GM21390 (cell line): ENCODE measurements around the gene MVB12B.

Source experiments
- ATAC-seq: cut with Tn5 transposase; IDR thresholded peaks from one replicate; pipeline ENCODE4 v1.9.1; 2021; ENCODE audit not compliant: unreplicated experiment

Gene MVB12B

DNA sequence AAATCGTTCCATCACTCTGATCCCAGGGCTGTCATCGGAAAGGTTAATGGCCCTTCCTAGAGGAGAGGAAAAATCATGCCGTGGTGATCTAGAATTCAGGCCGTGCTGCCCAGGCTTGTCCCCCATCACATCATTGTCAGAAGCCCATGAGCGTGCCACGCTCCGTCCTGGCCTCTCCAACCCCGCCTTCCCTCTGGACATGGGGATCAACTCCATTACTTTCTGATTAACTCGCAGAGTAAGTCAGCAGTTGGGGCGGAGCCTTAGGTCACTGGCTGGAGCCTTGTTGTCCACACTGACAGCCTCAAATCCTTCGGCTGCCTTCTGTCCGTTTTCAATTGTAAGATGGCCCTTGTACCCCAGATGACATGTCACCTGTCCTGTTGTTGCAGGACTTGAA lies 75.0 kb downstream of the MVB12B start:
- ATAC-seq: no peak

DNA sequence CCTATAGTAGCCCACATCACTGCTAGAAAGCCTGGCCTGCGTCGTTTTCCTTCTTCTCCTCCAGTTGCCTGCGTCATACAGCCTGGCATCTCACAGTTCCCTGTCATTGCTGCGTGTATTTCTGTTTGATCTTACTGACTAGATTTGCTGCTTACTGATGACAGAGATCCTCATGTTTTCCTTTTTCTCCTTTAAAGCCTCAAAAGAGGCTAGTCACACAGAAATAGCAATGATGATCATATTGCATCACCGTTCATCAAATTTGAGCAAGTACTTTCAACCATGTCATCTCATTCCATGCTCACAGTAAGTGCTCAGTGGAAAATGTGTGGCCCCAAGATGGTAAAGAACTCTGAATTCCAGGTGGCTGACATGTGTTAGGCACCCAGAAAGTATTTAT lies 76.8 kb downstream of the MVB12B start:
- ATAC-seq: no peak

DNA sequence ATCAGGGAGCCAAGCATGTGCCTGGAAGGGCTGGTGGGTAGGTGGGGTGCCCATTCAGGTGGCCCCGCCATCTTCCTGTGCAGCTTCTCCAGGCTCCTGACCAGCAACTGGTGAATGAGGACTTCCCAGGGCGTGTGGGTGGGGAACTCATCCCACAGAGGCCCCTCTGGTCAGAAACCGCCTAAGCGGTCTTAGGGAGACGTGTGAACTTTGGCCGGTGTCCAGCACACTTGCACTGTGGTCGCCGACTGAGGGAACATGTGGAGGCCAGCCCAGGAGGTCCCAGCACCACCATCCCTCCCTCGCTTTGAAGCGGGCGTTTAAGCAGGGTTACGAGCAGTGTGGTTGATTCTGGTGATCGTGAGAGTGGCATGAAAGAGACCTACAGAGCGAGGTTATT lies 77.8 kb downstream of the MVB12B start:
- ATAC-seq: no peak

DNA sequence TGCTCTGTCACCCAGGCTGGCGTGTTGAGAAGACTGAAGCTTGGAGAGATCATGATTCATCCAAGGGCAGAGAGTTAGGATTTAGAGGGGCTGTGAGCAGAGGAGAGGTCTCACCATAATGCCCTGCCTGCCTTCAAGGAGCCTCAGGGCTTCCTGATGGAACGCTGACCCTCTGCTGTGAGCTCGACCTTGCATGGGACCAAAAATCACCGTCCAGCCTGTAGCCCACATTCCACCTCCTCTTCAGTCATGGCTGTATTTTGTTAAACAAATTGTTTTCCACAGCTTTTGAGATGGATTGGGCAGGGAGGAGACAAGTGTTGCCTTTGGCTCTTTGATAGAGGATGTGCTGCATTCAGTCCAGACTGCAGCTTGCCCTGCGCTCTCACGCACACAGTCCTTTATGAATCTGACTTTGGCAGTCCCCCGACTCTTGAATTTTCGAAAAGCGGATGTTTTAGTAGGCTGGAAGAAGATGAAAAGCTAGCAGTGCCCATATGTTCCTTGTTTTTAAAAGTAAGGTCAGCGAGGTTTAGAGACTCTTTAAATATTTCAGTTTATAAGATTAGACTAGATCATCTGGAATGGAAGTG lies 79.5 kb downstream of the MVB12B start:
- ATAC-seq: no peak

DNA sequence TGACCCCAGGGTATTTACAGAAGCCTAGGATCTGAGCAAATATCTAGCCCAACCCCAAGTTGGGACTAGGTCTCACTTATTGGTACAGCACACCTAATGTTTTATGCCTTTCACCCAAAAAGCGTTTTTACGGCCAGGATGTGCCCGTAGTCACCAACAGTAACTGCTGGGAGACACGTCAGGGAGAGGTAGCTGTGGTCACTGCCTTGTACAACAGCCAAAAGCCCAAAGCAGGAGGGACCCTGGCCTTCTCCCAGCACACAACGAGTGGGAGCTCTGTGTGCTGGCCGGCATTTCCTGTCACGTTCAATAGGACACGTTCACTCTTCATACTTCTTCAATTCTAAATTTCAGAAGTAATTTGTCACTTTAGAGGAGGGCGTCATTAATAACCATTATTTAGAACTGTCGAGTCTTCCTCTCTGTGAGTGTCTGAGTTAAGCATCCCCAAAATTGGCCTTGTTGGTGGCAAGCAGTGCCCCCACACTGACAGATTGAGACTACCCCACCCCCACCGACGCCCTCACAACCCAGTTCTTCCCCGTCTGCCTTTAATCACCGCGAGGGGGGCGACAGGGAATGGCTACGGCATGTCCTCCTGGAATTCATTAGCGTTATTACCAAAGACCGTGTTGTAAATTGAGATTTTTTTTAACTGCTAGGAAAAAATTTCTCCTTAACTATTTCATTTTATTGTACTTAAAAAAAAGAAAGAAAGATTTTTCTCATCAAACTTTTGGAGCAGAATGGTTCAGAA lies 80.7 kb downstream of the MVB12B start:
- ATAC-seq: no peak

DNA sequence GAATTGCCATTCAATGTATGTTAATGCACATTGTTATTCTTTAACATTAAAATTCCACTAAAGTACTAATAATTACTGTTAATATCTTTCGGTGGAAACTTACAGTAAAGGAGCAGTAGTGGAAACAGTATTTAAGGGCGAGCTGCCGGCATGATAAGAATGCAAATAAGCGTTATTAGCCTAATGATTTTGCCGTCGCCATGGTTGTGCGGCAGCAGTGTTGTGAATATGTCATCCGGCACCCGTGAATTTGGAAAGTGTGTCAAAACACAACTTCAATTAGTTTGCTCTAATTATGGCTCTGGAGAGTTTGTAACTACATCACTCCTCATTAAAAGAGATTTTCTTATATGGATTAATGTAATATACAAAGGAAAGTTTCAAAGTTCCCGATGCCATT lies 81.4 kb downstream of the MVB12B start:
- ATAC-seq: no peak

DNA sequence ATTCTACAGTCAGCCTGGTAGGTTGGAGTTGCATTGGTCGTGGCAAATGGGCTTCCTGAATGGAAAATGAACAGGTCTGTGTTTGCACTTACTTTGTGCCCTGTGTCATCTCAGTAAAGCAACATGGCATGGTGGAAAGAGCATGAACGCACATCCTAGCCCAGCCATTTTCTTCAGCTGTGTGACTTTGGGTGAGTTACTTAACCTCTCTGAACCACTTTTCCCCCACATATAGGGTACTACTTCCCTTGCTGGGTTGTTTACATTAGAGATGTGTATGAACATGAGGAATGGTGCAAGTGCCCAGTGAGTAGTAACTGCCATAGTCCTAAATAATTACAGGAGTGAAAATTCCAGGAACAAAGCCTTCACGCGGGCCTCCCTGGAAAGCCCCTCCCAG lies 83.6 kb downstream of the MVB12B start:
- ATAC-seq: no peak

DNA sequence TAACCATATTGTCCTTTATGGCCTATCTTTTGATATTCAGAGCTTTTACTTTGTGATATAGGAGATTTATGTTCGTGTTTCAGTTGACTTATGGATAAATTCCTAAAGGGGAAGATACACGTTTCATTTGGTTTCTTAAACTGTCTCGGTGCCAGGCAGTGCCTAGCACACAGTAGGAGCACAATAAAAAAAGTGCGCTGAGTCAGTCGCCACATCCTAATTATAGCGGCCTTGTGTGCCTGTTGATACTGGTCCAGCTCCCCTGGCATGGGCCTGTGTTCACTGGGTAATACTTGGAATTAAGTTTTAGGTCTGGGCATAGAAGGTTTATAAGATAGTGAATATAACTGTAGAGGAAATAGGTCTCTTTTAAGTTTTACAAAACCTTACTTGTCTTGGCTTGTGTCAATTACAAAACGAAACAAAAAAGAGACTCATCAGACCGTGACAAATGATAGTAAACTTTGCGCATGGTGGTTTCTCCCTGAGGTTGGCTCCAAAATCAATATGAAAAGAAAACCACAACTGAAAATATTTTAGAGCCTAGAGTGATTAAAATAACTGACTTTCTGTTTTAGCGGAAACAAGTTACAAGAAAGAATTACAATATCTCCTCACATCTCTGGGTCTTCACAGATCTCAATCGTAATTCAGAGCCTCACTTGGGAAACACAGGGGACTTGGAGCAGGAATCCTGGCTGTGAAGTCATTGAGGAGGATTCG lies 84.8 kb downstream of the MVB12B start:
- ATAC-seq: peak; percentile 82

DNA sequence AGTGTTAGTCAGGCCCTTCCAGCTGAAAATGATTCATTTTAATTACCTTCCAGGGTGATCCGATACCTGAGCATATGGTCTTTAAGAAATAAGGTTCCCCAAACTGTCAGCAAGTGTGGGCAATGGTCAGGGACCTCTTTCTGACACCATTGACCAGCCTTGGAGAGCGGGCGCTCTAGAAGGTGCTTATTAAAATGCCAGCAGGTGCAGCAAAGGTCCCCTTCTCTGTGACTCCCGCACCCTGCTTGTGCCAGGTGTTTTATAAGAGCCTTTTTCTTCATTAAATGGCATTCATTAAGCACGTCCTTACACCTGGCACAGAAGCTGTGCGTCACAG lies 85.3 kb downstream of the MVB12B start:
- peak; percentile 21 for ATAC-seq

DNA sequence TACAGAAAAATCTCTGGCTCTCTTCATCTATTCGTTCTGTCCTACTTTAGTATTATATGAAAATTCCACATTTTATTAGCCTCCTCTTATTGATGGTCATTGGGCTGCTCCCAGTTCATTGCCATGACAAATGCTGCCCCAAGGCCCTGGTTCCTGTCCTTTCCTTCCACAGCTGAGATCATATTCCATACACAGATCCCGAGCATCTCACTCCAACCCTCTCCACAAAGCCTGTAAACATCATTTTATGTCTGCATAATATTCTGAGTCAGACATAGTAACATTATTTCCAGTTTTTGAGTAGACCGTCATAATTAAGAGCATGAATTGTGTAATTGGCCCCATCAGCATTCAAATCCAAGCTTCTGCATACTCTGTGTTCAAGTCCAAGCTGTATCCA lies 86.3 kb downstream of the MVB12B start:
- ATAC-seq: no peak

DNA sequence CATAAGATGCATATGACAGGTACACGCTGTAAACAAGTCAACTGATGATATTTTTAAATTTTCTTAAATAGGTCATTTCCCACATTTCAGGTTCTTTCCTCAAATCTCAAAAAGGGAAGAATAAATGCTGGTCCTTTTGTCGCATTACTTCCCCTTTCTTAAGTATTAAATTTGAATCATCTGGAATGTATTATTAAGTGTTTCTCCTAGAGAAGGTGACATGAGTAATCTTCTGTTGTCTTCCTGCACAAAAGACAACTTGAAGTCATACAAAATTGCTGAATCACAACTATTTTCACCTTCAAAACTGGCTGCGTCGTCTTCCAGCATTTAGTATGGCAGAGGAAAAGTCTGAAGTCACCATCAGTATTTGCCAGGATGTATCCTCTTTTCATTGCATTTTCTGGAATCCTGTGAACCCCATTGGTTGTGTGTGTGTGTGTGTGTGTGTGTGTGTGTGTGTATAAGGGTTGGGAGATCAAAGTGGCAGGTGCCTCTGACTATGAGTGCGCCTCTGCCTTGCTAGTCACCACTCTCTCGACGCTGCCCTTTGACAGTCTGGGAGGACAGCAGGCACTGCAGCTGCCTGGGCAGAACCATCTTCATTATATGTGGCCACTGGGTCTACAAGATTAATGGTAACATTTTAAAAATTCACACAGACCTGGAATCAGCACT lies 86.9 kb downstream of the MVB12B start:
- no peak for ATAC-seq

DNA sequence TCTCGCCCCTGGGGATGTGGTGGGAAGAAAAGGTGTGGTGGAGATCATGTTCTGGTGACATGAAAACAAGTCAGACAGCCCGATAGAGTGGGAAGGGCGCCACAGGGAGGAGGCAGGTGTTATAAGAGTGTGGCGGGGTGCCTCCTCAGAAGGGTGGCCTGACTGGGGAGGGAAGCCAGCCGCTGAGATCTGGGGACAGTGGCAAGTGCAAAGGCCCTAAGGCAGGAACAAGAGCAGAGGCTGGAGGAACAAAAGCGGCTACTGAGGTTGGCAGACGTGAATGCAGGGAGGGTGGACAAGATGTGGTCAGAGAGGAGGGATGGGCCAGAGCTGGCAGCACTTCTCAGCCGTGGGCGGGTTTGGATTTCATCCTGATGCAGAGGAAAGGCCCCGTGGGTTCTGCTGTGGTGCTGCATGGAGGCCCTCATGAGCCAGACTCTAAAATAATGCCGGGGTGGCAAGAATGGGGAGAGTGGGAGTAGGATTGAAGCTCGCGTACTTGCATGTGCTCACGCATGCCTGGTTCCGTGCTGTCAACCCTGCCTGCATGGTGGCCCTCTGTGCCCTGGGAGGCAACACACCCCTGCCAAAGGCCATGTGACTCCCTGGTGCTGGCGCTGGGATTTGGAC lies 89.2 kb downstream of the MVB12B start:
- no peak for ATAC-seq

DNA sequence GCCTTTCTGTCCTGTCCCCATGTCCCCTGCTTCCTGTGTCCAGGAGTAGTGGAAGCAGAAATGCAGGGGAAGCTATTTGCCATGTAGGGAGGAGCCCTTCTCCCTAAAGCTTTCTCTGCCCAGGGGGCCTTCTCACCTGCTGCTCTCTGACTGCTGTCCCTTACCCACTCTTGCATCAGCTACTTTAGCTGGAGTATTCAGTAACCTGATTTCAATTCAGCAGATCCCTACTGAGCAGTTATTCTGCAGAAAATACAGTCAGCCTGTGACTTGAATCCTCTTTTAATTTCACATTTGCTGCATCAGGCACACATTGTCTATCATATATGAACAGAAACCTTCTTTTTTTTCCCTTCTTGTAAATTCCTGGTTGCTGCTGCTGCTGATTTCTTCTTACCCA lies 90.4 kb downstream of the MVB12B start:
- no peak for ATAC-seq

DNA sequence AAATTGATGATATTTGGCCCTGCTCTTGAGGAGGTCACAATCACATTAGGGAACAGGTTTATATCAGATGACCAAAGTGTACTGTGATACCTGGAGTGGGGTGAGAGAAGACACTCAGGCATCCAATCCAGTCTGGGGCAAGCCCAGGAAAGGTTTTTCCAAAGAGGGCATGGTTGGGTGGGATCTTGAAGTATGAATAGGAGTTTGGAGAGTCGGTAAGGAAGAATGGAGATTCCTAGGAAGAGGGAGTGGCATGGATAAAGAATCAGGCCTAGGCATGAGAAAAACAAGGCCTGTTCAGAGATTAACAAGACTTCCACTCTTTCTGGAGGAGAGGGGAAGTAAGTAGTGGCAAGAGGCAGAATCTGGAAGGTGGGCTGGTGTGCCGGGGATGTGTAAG lies 91.1 kb downstream of the MVB12B start:
- ATAC-seq: no peak

DNA sequence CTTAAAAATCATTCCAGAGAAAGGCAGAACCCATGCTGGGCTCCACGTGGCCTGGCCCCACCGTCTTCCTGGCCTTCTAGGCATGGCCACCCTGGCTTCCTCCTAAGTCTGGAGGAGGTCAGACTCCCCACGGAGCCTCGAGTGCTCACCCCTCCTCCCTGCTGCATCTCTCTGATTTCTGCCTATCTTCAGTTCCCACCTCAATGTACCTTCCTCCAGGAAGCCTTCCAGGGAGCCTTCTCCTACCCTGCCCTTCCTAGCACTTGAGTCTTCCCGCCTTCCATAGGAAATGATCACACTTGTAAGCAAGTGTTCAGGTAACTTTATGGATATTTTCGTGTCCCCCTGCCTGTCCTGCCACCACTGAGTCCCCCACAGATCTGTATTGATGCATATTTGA lies 92.0 kb downstream of the MVB12B start:
- no peak for ATAC-seq

DNA sequence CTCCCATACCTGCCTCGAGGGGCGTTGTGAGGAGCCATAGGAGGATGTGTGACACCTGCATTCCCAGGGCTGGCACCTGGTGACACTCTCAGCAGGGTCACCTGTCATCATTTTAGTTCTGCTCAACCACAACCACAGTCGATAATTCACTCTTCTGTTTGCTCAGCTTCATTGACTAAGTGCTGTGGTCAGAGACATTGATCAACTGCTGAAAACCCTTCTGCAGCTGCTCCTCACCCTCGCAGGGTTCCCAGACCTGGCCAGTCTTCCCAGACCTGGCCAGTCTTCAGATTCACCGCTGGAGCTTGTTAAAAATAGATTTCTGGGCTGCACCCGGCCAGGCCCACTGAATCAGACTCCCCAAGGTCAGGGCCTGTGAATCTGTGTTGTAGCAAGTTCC lies 92.8 kb downstream of the MVB12B start:
- ATAC-seq: no peak

DNA sequence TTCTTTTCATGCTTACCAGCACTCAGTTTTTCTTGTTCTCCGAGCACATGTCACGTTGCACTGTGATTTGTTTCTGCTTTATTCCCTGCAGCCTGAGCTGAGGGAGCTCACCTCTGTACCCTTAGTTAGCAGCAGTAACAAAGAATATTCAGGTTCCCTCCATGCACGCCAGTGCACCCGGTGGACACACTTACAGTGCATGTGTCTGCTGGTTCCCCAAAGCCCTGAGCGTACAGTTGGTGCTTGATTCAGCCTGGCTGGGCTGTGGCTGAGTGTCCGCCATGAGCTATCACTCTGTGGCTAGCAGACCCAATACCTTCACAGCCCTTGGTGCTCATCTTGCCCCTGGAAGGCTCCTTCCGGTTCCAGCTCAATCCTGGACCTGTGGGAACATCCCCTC lies 93.5 kb downstream of the MVB12B start:
- no peak for ATAC-seq

DNA sequence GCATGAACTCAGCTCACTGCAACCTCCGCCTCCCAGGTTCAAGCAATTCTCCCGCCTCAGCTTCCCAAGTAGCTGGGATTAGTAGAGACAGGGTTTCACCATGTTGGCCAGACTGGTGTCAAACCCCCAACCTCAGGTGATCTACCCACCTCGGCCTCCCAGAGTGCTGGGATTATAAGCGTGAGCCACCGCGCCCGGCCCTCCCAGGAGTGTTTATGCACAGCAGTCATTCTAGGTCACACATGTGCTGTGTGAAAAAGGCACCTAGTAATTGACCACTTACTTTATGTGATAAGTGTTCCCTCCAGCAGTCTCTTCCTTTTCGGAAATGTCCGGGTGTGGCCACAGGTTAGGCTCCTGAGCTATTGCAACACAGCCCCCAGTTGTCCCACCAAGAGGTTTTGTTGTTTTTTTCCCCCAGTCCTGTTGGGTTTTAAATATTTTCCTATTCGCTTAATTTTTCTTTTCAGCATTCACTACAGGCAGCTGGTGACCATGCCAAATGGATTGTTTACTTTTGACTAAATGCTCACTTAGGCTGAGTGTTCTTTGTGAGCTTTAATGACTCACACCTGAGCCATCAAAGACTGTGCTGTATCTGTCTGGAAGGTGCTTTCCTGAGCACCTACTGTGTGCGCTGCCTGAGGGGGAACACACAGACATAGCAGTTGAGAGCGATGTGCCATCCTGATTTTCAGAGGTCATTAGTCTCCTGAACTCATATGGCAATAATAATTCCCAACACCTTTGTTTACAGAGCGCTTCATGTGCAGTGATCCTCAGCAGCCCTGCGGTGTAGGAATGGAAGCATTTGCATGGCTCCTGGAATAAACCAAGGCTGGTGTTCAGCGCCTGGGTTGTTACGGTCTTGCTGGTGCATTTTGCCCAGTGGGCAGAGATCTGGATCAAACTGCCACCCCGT lies 94.3 kb downstream of the MVB12B start:
- ATAC-seq: no peak

DNA sequence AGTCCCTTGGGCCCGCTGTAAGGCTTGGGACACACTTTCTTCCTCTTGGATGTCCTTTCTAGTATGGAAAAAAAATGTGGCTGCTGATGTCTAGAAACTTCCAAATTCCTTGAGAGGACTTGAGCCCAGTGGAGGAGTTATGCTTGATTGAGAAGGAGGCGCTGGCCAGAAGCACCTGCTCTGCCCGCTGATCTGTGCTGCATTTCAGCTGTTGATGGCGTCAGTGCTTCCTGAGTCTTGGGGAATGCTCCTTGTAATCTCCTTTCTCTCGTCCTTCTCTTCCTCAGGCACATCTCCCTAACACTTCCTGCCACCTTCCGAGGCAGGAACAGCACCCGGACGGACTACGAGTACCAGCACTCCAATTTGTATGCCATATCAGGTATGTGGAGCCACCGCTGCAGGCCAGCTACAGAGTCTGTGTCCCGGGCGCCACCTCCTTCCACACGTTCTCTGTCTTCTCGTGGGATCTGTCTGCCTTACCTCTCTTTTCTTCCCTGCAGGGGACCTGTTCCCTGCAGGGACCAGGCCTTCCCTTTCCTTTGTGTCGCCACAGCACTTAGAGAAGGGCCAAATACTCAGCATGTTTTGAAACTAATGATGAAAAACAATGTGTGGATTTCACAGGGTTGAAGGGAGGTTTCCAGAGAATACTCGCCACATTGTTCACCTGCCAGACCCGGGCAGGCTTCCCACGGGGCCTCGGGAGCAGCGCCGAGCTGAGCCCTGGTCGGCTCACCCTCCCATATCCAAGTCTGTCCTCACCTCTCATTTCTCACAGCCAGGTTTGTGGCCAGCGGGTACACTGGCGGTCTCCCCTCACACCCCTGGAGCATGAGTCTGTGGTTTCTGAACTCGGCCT lies 95.2 kb downstream of the MVB12B start:
- ATAC-seq: no peak
